Endothelial cell (in vitro differentiated cells): ENCODE results near the gene MAFB. TPM values are rescaled to one million over a fixed set of nuclear protein-coding genes. Genes with fewer than 3 reads are reported as not detected.

Experiments
- DNase-seq: peaks from one replicate; pipeline ENCODE4 v3.0.0; 2021; ENCODE audit warnings: low spot score
- H3K27ac Mint-ChIP-seq: one replicate; pipeline ENCODE4 v1.8.0; 2021; ENCODE audit warnings: mixed read lengths, inconsistent platforms; ENCODE audit not compliant: unreplicated experiment
- H3K27me3 Mint-ChIP-seq: one replicate; pipeline ENCODE4 v1.8.0; 2021; ENCODE audit warnings: mild to moderate bottlenecking, moderate library complexity, mixed read lengths, inconsistent platforms; ENCODE audit not compliant: unreplicated experiment
- H3K36me3 Mint-ChIP-seq: one replicate; pipeline ENCODE4 v1.8.0; 2021; ENCODE audit warnings: mild to moderate bottlenecking, low read depth, mixed read lengths, inconsistent platforms; ENCODE audit not compliant: unreplicated experiment
- H3K4me1 Mint-ChIP-seq: one replicate; pipeline ENCODE4 v1.8.0; 2021; ENCODE audit warnings: mild to moderate bottlenecking, mixed read lengths, inconsistent platforms; ENCODE audit not compliant: unreplicated experiment
- H3K4me3 Mint-ChIP-seq: one replicate; pipeline ENCODE4 v1.8.0; 2021; ENCODE audit warnings: mild to moderate bottlenecking, mixed read lengths, inconsistent platforms; ENCODE audit not compliant: unreplicated experiment
- H3K9me3 Mint-ChIP-seq: one replicate; pipeline ENCODE4 v1.8.0; 2021; ENCODE audit warnings: mixed read lengths, inconsistent platforms; ENCODE audit not compliant: unreplicated experiment
- CTCF ChIP-seq: fragments of 200-600 bp; sonication (generic); IDR thresholded peaks from one replicate; pipeline ENCODE4 v1.5.0; 2021; ENCODE audit warnings: antibody characterized with exemption; ENCODE audit not compliant: unreplicated experiment
- total RNA-seq: library from RNA; stranded (reverse); fragmentation: NEBNext Ultra II Directional; extraction: Animal tissue kit (Norgen Biotek cat#: 25700); gene quantifications from one replicate; pipeline ENCODE4 v1.2.1, GENCODE V29; 2021; ENCODE audit not compliant: unreplicated experiment

The MAFB gene
- total RNA-seq, 1 donor from 2014 or later = 2.1 TPM

- no peak overlapping the region for H3K4me3 Mint-ChIP-seq
- H3K4me1 Mint-ChIP-seq = no peaks in the 10 kb centered on the region
- H3K9me3 Mint-ChIP-seq = no peaks in the 10 kb centered on the region
- no peak overlapping the region for H3K27ac Mint-ChIP-seq
- peaks cover 5% of the 10 kb centered on the region for H3K27me3 Mint-ChIP-seq
- no peak for DNase-seq
- no peak for TF ChIP-seq CTCF
- H3K36me3 Mint-ChIP-seq = peaks cover 5% of the 10 kb centered on the region
Measured at GRCh38 chr20:40668449-40669228, 20.4 kb downstream of the MAFB start.

DNA sequence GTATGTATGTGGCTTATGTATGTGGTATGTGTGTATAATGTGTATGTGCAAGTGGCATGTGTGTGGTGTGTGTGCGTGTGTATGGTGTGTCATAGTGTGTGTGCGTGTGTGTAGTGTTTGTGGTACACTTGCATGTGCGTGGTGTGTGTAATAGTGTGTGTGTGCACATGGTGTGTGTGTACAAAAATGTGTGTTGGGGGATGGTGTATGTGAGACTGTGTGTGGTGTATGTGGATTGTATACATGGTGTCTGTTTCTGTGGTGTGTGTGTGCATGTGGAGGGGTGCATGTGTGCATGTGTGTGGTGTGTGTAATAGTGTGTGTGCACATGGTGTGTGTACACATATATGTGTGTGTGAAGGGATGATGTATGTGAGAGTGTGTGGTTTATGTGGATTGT is 21.5 kb downstream of the MAFB start:
- no peak for DNase-seq
- no peak overlapping the region for H3K4me3 Mint-ChIP-seq
- H3K27ac Mint-ChIP-seq = no peak overlapping the region
- H3K4me1 Mint-ChIP-seq = no peaks in the 10 kb centered on the region
- H3K36me3 Mint-ChIP-seq = peaks cover 5% of the 10 kb centered on the region
- H3K27me3 Mint-ChIP-seq = peaks cover 5% of the 10 kb centered on the region
- H3K9me3 Mint-ChIP-seq = no peaks in the 10 kb centered on the region
- TF ChIP-seq CTCF = no peak

DNA sequence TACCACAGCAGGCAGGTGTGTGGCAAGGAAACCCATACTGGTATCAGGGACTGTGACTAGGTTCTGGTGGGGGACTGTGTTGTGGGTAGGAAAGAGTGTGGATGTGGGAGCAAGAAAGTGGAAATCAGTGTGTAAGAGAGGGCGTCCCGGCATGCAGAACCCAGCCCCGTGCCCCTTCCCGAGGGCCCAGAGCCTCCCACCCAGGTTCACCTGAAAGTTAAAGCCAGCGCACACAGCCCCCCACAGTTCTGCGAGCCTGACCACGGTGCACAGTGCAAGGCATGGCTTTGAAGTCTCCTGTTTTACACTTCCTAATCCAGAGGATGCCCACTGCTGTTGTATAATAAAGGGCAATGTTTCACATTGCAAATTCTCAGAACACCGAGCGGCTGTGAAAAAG is 22.7 kb downstream of the MAFB start:
- Mint-ChIP-seq H3K27ac (no peak overlapping the region), H3K4me1 (no peaks in the 10 kb centered on the region), H3K4me3 (no peak overlapping the region), H3K9me3 (no peaks in the 10 kb centered on the region), H3K27me3 (peaks cover 5% of the 10 kb centered on the region), H3K36me3 (peaks cover 5% of the 10 kb centered on the region)
- DNase-seq = no peak
- TF ChIP-seq CTCF = no peak

DNA sequence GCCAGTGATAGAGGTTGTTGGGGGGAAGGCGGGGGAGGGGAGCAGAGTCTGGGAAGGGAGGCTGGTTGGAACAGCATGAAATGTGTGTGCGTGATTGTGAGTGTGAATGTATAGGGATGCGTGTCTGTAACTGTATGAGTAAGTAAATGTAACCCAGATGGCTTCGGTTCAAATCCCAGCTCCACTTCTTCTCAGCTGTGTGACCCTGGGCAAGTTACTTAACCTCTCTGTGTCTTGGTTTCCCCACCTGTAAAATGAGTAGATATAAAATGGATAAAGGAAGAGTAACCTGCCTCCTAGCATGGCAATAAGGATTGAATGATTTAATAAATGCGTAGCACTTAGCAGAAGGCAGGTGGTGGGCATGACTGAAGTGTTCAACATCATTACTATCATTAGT is 24.1 kb downstream of the MAFB start:
- TF ChIP-seq CTCF = no peak

More for the DNA sequence above, 24.1 kb downstream of the MAFB start:
- DNase-seq = no peak
- H3K4me3 Mint-ChIP-seq = no peak overlapping the region
- H3K9me3 Mint-ChIP-seq = no peaks in the 10 kb centered on the region
- peaks cover 3% of the 10 kb centered on the region for H3K27me3 Mint-ChIP-seq
- H3K4me1 Mint-ChIP-seq = no peaks in the 10 kb centered on the region
- no peaks in the 10 kb centered on the region for H3K36me3 Mint-ChIP-seq
- no peak overlapping the region for H3K27ac Mint-ChIP-seq
